Activated naive CD8-positive, alpha-beta T cell (primary cell): ENCODE data around the gene BRD1.

Experiments
- H3K27ac Mint-ChIP-seq: one replicate; pipeline ENCODE4 v1.8.0; 2021; ENCODE audit warnings: mixed read lengths
- H3K27me3 Mint-ChIP-seq: one replicate; pipeline ENCODE4 v1.8.0; 2021; ENCODE audit warnings: mixed read lengths
- H3K36me3 Mint-ChIP-seq: one replicate; pipeline ENCODE4 v1.8.0; 2021; ENCODE audit warnings: mixed read lengths
- H3K4me1 Mint-ChIP-seq: one replicate; pipeline ENCODE4 v1.8.0; 2021; ENCODE audit warnings: low read depth, mixed read lengths
- H3K4me3 Mint-ChIP-seq: one replicate; pipeline ENCODE4 v1.8.0; 2021; ENCODE audit warnings: mild to moderate bottlenecking, mixed read lengths
- H3K9me3 Mint-ChIP-seq: one replicate; pipeline ENCODE4 v1.8.0; 2021; ENCODE audit warnings: low read depth, mixed read lengths

BRD1 gene

GRCh38 chr22:49738566-49738965, 89.1 kb downstream of the BRD1 start:
- peaks cover 4% of the 10 kb centered on the region for H3K36me3 Mint-ChIP-seq
- H3K27me3 Mint-ChIP-seq = peaks cover 9% of the 10 kb centered on the region
- peaks cover 7% of the 10 kb centered on the region for H3K4me1 Mint-ChIP-seq
- H3K9me3 Mint-ChIP-seq = peaks cover 3% of the 10 kb centered on the region
- no peak overlapping the region for H3K4me3 Mint-ChIP-seq
- H3K27ac Mint-ChIP-seq = no peak overlapping the region

DNA sequence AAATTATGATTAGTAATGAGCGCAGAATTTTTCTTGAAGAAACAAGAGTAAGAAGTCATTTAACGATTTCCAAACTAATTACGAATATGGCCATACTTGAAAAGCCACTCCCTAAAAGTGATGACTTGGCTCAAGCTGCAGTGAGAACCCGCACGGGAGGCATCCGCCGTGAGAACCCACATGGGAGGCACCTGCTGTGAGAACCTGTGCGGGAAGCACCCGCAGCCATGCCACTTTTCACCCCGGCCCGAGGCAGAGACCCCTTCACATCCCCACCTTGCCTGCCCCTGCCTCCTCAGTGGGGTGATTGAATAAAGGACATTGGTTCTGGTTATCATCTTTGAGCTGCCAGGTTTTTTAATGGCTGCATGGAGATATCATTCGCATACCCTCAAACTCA, 89.7 kb downstream of the BRD1 start:
- H3K27ac Mint-ChIP-seq = no peak overlapping the region
- peaks cover 9% of the 10 kb centered on the region for H3K27me3 Mint-ChIP-seq
- H3K36me3 Mint-ChIP-seq = peaks cover 4% of the 10 kb centered on the region
- no peak overlapping the region for H3K4me3 Mint-ChIP-seq
- peaks cover 13% of the 10 kb centered on the region for H3K4me1 Mint-ChIP-seq
- H3K9me3 Mint-ChIP-seq = peaks cover 3% of the 10 kb centered on the region

DNA sequence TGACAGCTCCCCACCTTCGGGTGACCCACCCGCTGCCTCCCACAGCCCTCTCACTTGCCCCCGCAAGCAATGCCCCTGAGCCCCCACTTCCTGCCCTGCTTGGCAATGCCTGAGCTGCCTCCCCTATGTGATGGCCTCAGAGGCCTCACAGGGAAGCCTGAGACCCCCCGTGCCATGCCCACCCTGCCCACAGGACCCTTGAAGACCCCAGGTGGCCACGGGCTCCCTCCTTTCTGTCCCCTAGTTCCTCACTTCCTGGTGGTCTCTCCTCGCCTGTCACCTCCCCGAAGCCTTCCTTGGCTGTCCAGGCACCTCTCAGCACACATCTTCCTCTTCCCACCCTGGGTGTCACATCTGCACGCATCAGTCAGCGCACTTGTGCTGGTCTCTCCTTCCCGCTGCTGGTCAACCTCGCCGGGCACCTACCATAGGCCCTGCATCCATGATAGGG, 90.5 kb downstream of the BRD1 start:
- Mint-ChIP-seq H3K27ac (no peak overlapping the region), H3K36me3 (peaks cover 4% of the 10 kb centered on the region), H3K4me3 (no peak overlapping the region), H3K4me1 (peaks cover 14% of the 10 kb centered on the region), H3K27me3 (peaks cover 9% of the 10 kb centered on the region), H3K9me3 (no peaks in the 10 kb centered on the region)

DNA sequence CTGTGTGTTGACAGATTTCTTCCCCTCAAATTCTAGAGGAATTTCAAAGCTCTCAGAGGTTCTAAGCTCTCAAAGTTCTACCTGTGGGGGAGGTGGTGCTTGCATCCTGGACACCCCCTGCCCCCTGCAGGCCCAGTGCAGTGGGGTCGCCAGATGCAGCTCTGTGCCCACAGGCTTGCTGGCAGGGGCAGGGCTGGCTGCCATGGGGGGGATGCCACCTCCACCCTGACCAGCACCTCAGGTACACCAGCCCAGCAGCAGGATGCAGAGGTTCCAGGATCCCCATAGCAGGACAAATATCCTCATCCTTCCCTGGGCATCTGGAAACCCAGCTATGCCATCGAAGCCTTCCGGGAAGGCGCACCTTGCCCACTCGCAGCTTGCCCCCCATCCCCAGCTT, 91.1 kb downstream of the BRD1 start:
- Mint-ChIP-seq H3K9me3 (no peaks in the 10 kb centered on the region), H3K27ac (no peak overlapping the region), H3K4me3 (no peak overlapping the region), H3K27me3 (peaks cover 9% of the 10 kb centered on the region), H3K4me1 (peaks cover 14% of the 10 kb centered on the region), H3K36me3 (peaks cover 4% of the 10 kb centered on the region)

DNA sequence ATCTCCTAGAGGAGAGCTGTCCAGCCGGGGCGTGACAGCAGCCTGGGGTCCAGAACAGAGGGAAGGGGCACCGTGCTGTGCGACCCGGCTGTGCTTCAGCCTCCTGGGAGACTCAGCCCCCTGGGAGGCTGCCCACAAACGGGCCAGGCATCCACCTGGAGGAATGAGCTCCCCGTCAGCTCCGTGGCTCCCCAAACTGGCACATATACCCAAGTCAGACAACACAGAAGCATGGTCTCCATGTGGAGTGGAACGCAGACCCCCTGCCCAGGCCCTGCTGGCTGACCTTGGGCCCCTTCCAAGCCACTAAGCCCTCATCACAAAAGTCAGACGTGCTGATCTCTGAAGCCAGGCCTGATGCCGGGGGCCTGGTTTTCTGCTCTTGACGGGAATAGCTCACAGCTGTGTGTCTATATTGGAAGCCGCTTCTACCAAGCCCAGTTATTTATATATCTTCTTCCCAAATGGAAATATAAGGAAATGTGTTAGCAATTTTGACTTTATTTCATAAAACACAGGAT, 91.7 kb downstream of the BRD1 start:
- no peak overlapping the region for H3K27ac Mint-ChIP-seq
- H3K4me3 Mint-ChIP-seq = no peak overlapping the region
- H3K9me3 Mint-ChIP-seq = no peaks in the 10 kb centered on the region
- H3K4me1 Mint-ChIP-seq = peaks cover 14% of the 10 kb centered on the region
- H3K27me3 Mint-ChIP-seq = peaks cover 14% of the 10 kb centered on the region
- H3K36me3 Mint-ChIP-seq = peaks cover 4% of the 10 kb centered on the region

GRCh38 chr22:49735411-49735900, 92.2 kb downstream of the BRD1 start:
- Mint-ChIP-seq H3K36me3 (peaks cover 4% of the 10 kb centered on the region), H3K4me1 (peaks cover 14% of the 10 kb centered on the region), H3K27me3 (peaks cover 15% of the 10 kb centered on the region), H3K4me3 (no peak overlapping the region), H3K9me3 (no peaks in the 10 kb centered on the region), H3K27ac (no peak overlapping the region)

GRCh38 chr22:49734882-49735281, 92.8 kb downstream of the BRD1 start:
- Mint-ChIP-seq H3K4me1 (peaks cover 14% of the 10 kb centered on the region), H3K27ac (no peak overlapping the region), H3K27me3 (peaks cover 15% of the 10 kb centered on the region), H3K4me3 (no peak overlapping the region), H3K9me3 (no peaks in the 10 kb centered on the region), H3K36me3 (peaks cover 4% of the 10 kb centered on the region)

- Mint-ChIP-seq H3K27ac (no peak overlapping the region), H3K36me3 (no peaks in the 10 kb centered on the region), H3K9me3 (no peaks in the 10 kb centered on the region), H3K4me3 (no peak overlapping the region), H3K27me3 (peaks cover 12% of the 10 kb centered on the region), H3K4me1 (peaks cover 14% of the 10 kb centered on the region)
Observed at GRCh38 chr22:49734390-49734789, 93.3 kb downstream of the BRD1 start.

GRCh38 chr22:49733631-49734030, 94.0 kb downstream of the BRD1 start:
- Mint-ChIP-seq H3K27ac (no peak overlapping the region), H3K27me3 (peaks cover 14% of the 10 kb centered on the region), H3K4me1 (peaks cover 16% of the 10 kb centered on the region), H3K4me3 (no peak overlapping the region), H3K9me3 (no peaks in the 10 kb centered on the region), H3K36me3 (no peaks in the 10 kb centered on the region)

- H3K36me3 Mint-ChIP-seq = no peaks in the 10 kb centered on the region
- H3K9me3 Mint-ChIP-seq = no peaks in the 10 kb centered on the region
- H3K4me3 Mint-ChIP-seq = no peak overlapping the region
- H3K4me1 Mint-ChIP-seq = peaks cover 29% of the 10 kb centered on the region
- H3K27me3 Mint-ChIP-seq = peaks cover 17% of the 10 kb centered on the region
- no peak overlapping the region for H3K27ac Mint-ChIP-seq
Observed at GRCh38 chr22:49730656-49731055, 97.0 kb downstream of the BRD1 start.

- H3K27ac Mint-ChIP-seq = no peak overlapping the region
- peaks cover 17% of the 10 kb centered on the region for H3K27me3 Mint-ChIP-seq
- H3K4me1 Mint-ChIP-seq = peaks cover 27% of the 10 kb centered on the region
- no peak overlapping the region for H3K4me3 Mint-ChIP-seq
- no peaks in the 10 kb centered on the region for H3K36me3 Mint-ChIP-seq
- no peaks in the 10 kb centered on the region for H3K9me3 Mint-ChIP-seq
Observed at GRCh38 chr22:49728570-49729271, 99.0 kb downstream of the BRD1 start.

GRCh38 chr22:49727881-49728569, 99.6 kb downstream of the BRD1 start:
- H3K36me3 Mint-ChIP-seq = no peaks in the 10 kb centered on the region
- H3K27me3 Mint-ChIP-seq = peaks cover 17% of the 10 kb centered on the region
- H3K4me3 Mint-ChIP-seq = no peak overlapping the region
- H3K27ac Mint-ChIP-seq = no peak overlapping the region
- H3K4me1 Mint-ChIP-seq = peaks cover 20% of the 10 kb centered on the region
- H3K9me3 Mint-ChIP-seq = no peaks in the 10 kb centered on the region

- Mint-ChIP-seq H3K36me3 (no peaks in the 10 kb centered on the region), H3K9me3 (no peaks in the 10 kb centered on the region), H3K27me3 (peaks cover 17% of the 10 kb centered on the region), H3K27ac (no peak overlapping the region), H3K4me3 (no peak overlapping the region), H3K4me1 (peaks cover 18% of the 10 kb centered on the region)
Observed at GRCh38 chr22:49727191-49727880, 100.3 kb downstream of the BRD1 start.

- H3K27ac Mint-ChIP-seq = no peak overlapping the region
- H3K9me3 Mint-ChIP-seq = no peaks in the 10 kb centered on the region
Observed at GRCh38 chr22:49726701-49727101, 101.0 kb downstream of the BRD1 start.

More at GRCh38 chr22:49726701-49727101, 101.0 kb downstream of the BRD1 start:
- Mint-ChIP-seq H3K36me3 (no peaks in the 10 kb centered on the region), H3K4me3 (no peak overlapping the region), H3K4me1 (peaks cover 20% of the 10 kb centered on the region), H3K27me3 (peaks cover 17% of the 10 kb centered on the region)
